ENCODE data around the gene SIVA1. TPM values are rescaled to one million over a fixed set of nuclear protein-coding genes. Genes with fewer than 3 reads are reported as not detected.

The SIVA1 gene
- total RNA-seq, 1 donor, result 62.2 TPM

GRCh38 chr14:104794099-104794498 is 41.2 kb downstream of the SIVA1 start:
- no peaks in the 10 kb centered on the region for H3K9me3 ChIP-seq (ENCODE audit: low read depth, low read length)
- peaks cover 58% of the 10 kb centered on the region for H3K79me2 ChIP-seq (ENCODE audit: insufficient read depth, low read length)
- peaks cover 7% of the 10 kb centered on the region for H3K36me3 ChIP-seq (ENCODE audit: insufficient read depth, low read length)
- no peak for TF ChIP-seq CTCF (IDR thresholded peaks at IDR 0.05; ENCODE audit: extremely low read depth, low read depth, low read length)
- peaks cover 52% of the 10 kb centered on the region for H4K20me1 ChIP-seq (ENCODE audit: insufficient read depth, low read length)
- H3K4me3 ChIP-seq (ENCODE audit: insufficient read depth, low read length), result peak overlapping the region; percentile 83
- H3K27ac ChIP-seq (ENCODE audit: low read depth, low read length), result peak overlapping the region; percentile 51
- H3K4me1 ChIP-seq (ENCODE audit: insufficient read depth, low read length), result peaks cover 12% of the 10 kb centered on the region
- peak; percentile 99 for DNase-seq (ENCODE audit: insufficient read length, low spot score, missing footprints)
- H3K27me3 ChIP-seq (ENCODE audit: insufficient read depth, low read length), result no peaks in the 10 kb centered on the region
- no peak overlapping the region for H2AFZ ChIP-seq (ENCODE audit: low read length)
- peak overlapping the region; percentile 85 for H3K4me2 ChIP-seq (ENCODE audit: insufficient read depth, low read length)

GRCh38 chr14:104794631-104794992 is 41.7 kb downstream of the SIVA1 start:
- peaks cover 47% of the 10 kb centered on the region for H4K20me1 ChIP-seq (ENCODE audit: insufficient read depth, low read length)
- H3K36me3 ChIP-seq (ENCODE audit: insufficient read depth, low read length), result peaks cover 3% of the 10 kb centered on the region
- peak overlapping the region; percentile 51 for H3K27ac ChIP-seq (ENCODE audit: low read depth, low read length)
- DNase-seq (ENCODE audit: insufficient read length, low spot score, missing footprints), result peak; percentile 99
- peaks cover 53% of the 10 kb centered on the region for H3K79me2 ChIP-seq (ENCODE audit: insufficient read depth, low read length)
- H3K4me2 ChIP-seq (ENCODE audit: insufficient read depth, low read length), result peak overlapping the region; percentile 85
- TF ChIP-seq CTCF (IDR thresholded peaks at IDR 0.05; ENCODE audit: extremely low read depth, low read depth, low read length), result no peak
- H3K27me3 ChIP-seq (ENCODE audit: insufficient read depth, low read length), result no peaks in the 10 kb centered on the region
- H3K4me3 ChIP-seq (ENCODE audit: insufficient read depth, low read length), result peak overlapping the region; percentile 83
- H2AFZ ChIP-seq (ENCODE audit: low read length), result peak overlapping the region; percentile 6
- no peaks in the 10 kb centered on the region for H3K9me3 ChIP-seq (ENCODE audit: low read depth, low read length)
- H3K4me1 ChIP-seq (ENCODE audit: insufficient read depth, low read length), result peaks cover 12% of the 10 kb centered on the region

GRCh38 chr14:104794993-104795780 is 42.2 kb downstream of the SIVA1 start, which contains the start of gene AKT1:
AKT1 (minus strand) TSS chr14:104795748; CDS start chr14:104792643, 3,105 bp downstream.
- peak; percentile 98 for DNase-seq (ENCODE audit: insufficient read length, low spot score, missing footprints)
- Histone ChIP-seq H3K9me3 (ENCODE audit: low read depth, low read length) (no peaks in the 10 kb centered on the region), H3K4me1 (ENCODE audit: insufficient read depth, low read length) (peaks cover 17% of the 10 kb centered on the region), H3K4me3 (ENCODE audit: insufficient read depth, low read length) (peak within 1 kb of the TSS; percentile 83), H3K27ac (ENCODE audit: low read depth, low read length) (peak within 1 kb of the TSS; percentile 51), H3K36me3 (ENCODE audit: insufficient read depth, low read length) (no peaks in the 10 kb centered on the region), H2AFZ (ENCODE audit: low read length) (peak within 1 kb of the TSS; percentile 6), H4K20me1 (ENCODE audit: insufficient read depth, low read length) (peaks cover 42% of the 10 kb centered on the region), H3K79me2 (ENCODE audit: insufficient read depth, low read length) (peaks cover 47% of the 10 kb centered on the region), H3K27me3 (ENCODE audit: insufficient read depth, low read length) (peaks cover 2% of the 10 kb centered on the region), H3K4me2 (ENCODE audit: insufficient read depth, low read length) (peak within 1 kb of the TSS; percentile 85)
- TF ChIP-seq CTCF (IDR thresholded peaks at IDR 0.05; ENCODE audit: extremely low read depth, low read depth, low read length), result no peak

Measured in osteoblast (primary cell).